GM12865 (cell line): ENCODE measurements around the gene NR4A3.

ENCODE experiments used
- DNase-seq: peaks from one replicate; pipeline ENCODE4 v3.0.0; 2010; ENCODE audit warnings: low read depth
- H3K4me3 ChIP-seq: 2 replicates; pipeline ENCODE4 v1.5.1; 2011; ENCODE audit warnings: mild to moderate bottlenecking, low read depth, low read length, control low read depth
- CTCF ChIP-seq: IDR thresholded peaks from 2 replicates; pipeline ENCODE4 v1.5.1; 2011; ENCODE audit warnings: low read length, control low read depth, low read depth, inconsistent platforms; ENCODE audit not compliant: insufficient read depth; ENCODE audit errors: missing control alignments

Gene NR4A3

GRCh38 chr9:99820685-99821395 lies 845 bp upstream of the NR4A3 start:
- no peak for TF ChIP-seq CTCF
- H3K4me3 ChIP-seq, result peak overlapping the region; percentile 70
- peak; percentile 70 for DNase-seq

GRCh38 chr9:99822109-99822805 lies 572 bp downstream of the NR4A3 start:
- DNase-seq, result peak; percentile 49
- peak overlapping the region; percentile 70 for H3K4me3 ChIP-seq
- TF ChIP-seq CTCF, result no peak

- peak overlapping the region; percentile 70 for H3K4me3 ChIP-seq
- DNase-seq, result peak; percentile 9
- no peak for TF ChIP-seq CTCF
These were observed 1.3 kb downstream of the NR4A3 start for GRCh38 chr9:99822806-99823591.

- TF ChIP-seq CTCF, result no peak
- H3K4me3 ChIP-seq, result peak overlapping the region; percentile 70
- peak; percentile 41 for DNase-seq
These were observed 2.1 kb downstream of the NR4A3 start for GRCh38 chr9:99823681-99824377.

GRCh38 chr9:99824378-99825171 lies 2.9 kb downstream of the NR4A3 start:
- DNase-seq, result peak; percentile 76
- peak overlapping the region; percentile 70 for H3K4me3 ChIP-seq
- TF ChIP-seq CTCF, result peak; percentile 69
